Glomerular visceral epithelial cell (primary cell): Measurements from ENCODE around the gene NFIX.
"Not testable (repeated sequence)": the region's sequence is repeated elsewhere in the genome, so short reads cannot be mapped to it uniquely, and the experiment has no call there.

Experiments used
- DNase-seq: peaks from one replicate; pipeline ENCODE4 v3.0.0-alpha.2; 2016; ENCODE audit errors: extremely low spot score

Gene NFIX

DNA sequence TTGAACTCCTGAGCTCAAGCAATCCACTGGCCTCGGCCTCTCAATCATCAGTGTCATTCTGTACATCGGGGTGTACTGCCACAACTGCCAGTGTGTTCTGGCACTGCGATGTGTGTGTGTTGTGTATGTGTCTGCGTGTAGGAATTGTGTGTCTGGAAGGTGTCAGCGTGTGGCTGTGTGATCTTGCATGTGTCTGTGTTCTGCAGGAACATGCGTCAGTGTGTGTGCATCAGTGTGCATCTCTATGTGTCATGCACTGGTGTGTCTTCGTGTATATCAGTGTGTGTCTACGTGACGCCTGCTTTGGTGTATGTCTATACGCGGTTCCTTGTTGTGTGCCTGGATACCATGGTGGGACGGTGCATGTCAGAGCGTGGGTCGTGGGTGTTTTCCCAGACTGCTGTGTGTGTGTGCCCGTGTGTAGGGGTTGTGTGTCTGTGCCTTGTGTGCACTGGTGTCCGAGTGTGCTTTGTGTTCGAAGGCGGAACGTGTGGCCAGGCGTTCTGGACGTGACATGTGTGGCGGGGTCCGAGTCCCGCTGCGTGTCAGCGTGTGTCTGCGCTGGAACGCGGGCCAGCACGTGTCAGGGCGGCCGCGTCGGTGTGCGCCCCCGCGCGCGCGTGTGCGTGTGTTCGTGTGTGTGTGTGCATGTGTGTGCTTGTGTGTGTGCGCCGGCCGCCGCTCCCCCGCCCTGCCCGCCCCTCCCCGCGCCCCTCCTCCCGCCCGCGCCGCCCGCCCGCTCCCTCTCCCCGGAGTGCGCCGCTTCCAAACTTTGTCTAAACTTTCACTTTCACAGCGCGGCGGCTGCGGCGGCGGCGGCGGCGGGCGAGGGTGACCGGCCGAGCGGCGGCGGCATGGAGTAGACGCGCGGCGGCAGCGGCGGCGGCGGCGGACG lies at the start of gene NFIX:
Gene NFIX, plus strand, starts transcription at position 775 of the 895 bp plus-strand sequence. CDS start 363 bp downstream, outside the sequence.
- DNase-seq: peak; percentile 66

DNA sequence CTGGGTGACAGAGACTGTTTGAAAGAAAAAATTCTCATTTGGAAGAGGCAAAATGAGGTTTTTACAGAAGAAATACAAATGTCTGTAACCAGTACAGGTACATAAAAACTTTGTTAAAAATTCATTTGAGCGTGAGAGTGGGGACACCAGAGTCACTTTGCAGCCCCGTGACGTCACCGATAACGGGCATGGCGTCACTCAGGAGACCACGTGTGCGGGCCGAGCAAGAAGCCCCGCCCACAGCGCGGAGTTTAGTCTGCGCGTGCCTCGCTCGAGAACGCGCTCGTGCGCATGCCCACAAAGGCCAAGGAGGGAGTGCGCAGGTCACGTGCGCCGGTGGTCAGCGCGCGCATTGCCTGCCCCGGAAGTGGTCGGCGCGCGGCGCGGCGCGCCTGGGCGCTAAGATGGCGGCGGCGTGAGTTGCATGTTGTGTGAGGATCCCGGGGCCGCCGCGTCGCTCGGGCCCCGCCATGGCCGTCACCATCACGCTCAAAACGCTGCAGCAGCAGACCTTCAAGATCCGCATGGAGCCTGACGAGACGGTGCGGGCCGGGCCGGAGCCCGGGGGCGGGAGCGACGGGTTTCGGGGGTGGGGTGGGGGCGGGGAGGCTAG lies 49.7 kb upstream of the NFIX start, which contains the start of gene RAD23A:
Gene RAD23A, plus strand, starts transcription at position 384 of the 613 bp plus-strand sequence. Its CDS starts 87 bp downstream, at position 471.
- peak; percentile 99 for DNase-seq

DNA sequence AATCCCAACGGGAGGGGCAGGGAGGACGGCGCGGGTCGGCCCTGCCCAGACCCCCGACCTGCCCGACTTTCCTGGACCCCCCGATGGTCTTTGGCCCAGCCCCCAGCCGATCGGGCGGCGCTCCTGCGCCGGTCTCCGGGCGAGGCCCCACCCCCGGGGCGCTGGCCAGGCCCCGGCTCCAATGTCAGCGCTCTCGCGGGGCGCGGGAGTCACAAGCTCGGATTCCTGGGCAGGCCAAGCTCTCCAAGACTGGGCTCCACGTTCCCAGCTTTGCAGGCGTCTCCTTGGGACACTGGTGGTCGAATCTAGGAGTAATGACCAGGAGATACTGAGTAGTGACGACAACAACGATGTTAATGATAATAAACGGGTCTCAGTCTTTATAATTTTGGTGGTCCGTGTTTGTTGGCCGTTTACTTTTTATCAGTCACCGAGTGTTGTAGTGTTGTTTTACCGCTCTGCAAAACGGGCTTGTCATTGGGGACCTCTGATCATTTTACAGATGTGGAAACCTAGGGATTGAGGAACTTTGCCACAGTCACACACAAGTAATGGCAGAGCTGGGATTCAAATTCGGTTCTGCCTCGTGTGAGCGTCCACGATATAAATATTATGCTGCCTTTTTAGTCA lies 49.1 kb upstream of the NFIX start:
- DNase-seq: peak; percentile 78

DNA sequence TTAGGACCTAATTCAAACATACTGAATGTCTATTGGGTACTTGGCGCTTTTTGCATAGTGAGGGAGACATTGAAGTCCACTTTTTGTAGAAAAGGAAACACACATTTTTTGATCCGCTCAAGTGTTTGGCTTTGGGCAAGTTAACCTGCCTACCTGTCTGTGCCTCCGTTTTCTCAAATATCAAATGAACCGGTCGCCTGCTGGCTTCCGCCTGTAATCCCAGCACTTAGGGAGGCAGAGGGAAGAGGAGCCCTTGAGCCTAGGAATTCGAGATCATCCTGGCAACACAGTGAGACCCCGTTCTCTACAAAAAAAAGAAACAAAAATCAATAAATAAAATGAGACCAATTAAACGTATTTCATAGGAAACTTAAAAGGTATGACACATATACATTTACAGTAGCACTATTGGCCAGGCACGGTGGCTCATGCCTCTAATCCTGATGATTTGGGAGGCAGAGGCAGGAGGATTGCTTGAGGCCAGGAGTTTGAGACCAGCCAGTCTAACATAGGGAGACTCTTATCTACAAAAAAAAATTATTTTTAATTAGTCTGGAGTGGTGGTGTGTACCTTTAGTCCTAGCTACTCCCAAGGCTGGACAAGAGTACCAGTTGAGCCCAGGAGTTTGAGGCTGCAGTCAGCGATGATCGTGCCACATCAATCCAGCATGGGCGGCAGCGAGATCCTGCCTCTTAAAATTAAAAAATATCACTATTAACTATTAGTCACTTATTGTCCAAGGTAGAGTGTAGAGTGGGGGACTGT lies 48.4 kb upstream of the NFIX start:
- DNase-seq: no peak

DNA sequence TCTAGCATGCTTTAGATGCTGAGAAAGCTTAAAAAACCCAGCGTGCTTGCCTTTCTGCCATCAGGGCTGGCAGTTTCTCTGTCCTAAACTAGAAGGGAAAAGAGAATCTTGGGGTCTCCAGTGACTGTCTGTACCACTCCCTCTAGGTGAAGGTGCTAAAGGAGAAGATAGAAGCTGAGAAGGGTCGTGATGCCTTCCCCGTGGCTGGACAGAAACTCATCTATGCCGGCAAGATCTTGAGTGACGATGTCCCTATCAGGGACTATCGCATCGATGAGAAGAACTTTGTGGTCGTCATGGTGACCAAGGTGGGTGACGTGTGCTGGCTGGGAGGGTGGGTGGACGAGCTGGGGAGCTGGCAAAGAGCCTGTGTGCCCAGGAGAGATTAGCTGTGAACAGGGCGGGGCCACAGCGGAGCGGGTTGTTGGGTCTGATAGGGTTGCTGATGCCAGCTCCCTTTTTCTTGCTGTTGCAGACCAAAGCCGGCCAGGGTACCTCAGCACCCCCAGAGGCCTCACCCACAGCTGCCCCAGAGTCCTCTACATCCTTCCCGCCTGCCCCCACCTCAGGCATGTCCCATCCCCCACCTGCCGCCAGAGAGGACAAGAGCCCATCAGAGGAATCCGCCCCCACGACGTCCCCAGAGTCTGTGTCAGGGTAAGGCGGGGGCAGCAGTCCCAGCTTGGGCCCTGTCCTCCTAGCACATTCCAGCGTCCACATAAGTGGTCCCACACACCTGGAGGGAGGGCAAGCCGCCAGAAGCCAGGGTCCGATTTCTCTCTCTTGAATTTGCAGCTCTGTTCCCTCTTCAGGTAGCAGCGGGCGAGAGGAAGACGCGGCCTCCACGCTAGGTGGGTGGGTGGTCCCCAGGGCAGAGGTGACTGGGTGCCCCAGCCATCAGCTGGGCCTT lies 47.3 kb upstream of the NFIX start:
- no peak for DNase-seq

DNA sequence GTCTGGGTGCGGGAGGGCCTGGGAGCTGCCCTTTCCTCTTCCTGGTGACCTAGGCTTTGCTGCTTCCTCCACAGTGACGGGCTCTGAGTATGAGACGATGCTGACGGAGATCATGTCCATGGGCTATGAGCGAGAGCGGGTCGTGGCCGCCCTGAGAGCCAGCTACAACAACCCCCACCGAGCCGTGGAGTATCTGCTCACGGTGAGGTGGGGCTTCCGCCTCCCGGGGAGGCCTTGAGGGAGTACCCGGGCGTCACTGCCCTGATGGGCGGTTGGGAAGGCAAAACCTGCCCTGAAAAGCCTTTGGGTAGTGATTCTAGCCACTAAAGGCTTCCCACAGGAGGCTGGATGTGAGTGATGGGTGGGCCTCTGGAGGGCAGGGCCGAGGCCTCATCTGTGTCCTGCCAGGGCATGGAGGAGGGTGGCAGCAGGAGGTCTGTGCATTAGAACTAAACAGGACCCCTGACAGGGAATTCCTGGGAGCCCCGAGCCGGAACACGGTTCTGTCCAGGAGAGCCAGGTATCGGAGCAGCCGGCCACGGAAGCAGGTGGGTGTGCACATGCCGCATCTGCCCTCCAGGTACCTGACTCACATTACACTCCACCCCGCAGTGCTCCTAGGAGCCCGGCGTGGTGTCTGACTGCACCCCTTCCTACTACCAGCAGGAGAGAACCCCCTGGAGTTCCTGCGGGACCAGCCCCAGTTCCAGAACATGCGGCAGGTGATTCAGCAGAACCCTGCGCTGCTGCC lies 46.5 kb upstream of the NFIX start:
- DNase-seq: no peak

DNA sequence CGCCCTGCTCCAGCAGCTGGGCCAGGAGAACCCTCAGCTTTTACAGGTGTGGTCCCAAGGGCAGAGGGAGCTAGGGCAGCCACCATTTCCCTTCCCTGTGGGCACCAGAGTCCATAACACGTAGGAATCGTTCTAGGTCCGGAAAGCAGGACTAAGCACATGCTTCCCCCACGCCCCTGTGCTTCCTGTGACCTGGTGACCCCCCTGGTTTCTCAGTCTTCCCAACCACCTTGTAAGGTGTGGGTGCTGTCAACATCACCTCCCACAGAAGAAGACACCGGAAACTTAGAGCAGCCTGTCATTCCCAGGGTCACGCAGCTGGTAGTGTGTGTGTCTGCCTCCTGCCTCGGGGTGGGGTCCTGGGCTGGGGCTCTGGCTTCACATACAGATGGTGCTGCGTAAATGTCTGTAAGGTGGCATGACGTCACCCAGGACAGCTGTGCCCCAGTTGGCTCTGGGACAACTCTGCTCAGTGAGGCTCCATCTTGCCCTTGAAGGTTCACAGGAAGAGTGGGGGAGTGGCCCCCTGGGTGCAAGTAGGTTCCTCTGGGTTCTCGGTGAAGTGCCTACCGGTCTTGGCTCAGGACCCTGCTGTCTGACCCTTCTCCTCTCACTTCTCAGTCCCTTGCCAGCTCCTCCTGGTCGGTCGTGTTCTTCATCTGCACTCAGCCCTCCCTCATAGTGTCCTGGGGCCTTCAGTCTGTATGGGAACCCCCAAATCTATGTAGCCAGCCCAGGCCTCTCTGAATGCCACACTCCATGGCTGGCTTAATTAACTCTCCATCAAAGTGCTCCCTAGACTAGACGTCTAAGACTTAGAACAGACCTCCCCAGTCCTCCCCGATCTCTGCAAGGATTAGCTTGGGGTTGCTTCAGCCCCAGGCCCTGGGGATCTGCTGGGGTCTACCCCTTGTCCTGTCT lies 45.7 kb upstream of the NFIX start:
- no peak for DNase-seq

DNA sequence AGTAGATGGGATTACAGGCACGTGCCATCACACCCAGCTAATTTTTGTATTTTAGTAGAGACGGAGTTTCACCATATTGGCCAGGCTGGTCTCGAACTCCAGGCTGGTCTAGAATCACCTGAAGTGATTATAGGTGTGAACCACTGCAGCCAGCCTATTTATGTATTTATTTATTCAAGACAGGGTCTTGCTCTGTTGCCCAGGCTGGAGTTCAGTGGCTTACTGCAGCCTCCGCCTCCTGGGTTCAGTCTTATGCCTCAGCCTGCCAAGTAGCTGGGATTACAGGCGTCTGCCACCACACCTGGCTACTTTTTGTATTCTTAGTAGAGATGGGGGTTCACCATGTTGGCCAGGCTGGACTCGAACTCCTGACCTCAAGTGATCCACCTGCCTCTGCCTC lies 43.2 kb upstream of the NFIX start:
- not testable (repeated sequence) for DNase-seq

DNA sequence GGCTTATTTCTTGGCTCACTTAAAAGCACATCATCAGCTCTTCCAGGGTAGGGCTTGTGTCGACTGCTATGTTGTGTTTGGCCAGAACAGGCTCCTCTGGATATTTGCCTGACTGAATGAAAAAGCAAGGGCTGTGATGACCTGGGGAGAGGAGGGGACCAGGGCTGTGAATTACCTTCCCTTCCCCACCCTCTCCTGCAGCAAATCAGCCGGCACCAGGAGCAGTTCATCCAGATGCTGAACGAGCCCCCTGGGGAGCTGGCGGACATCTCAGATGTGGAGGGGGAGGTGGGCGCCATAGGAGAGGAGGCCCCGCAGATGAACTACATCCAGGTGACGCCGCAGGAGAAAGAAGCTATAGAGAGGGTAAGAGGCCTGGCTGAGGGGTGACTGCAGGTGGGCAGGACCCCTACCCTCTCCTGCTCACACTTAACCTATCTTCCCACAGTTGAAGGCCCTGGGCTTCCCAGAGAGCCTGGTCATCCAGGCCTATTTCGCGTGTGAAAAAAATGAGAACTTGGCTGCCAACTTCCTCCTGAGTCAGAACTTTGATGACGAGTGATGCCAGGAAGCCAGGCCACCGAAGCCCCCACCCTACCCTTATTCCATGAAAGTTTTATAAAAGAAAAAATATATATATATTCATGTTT lies 42.7 kb upstream of the NFIX start:
- DNase-seq: peak; percentile 71

DNA sequence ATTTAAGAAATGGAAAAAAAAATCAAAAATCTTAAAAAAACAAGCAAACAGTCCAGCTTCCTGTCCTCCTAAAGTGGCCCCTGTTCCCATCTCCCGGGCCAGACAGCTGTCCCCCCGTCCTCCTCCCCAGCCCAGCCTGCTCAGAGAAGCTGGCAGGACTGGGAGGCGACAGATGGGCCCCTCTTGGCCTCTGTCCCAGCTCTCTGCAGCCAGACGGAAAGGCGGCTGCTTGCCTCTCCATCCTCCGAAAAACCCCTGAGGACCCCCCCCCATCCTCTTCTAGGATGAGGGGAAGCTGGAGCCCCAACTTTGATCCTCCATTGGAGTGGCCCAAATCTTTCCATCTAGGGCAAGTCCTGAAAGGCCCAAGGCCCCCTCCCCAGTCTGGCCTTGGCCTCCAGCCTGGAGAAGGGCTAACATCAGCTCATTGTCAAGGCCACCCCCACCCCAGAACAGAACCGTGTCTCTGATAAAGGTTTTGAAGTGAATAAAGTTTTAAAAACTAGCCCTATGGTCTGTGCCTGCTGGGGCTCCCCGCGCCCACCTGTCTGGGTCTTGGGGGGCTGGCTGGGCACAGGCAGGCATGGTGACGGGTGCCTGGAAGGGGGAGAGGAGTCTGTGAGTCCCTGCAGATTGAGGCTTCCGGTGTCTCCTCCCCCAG lies 42.0 kb upstream of the NFIX start:
- DNase-seq: no peak

DNA sequence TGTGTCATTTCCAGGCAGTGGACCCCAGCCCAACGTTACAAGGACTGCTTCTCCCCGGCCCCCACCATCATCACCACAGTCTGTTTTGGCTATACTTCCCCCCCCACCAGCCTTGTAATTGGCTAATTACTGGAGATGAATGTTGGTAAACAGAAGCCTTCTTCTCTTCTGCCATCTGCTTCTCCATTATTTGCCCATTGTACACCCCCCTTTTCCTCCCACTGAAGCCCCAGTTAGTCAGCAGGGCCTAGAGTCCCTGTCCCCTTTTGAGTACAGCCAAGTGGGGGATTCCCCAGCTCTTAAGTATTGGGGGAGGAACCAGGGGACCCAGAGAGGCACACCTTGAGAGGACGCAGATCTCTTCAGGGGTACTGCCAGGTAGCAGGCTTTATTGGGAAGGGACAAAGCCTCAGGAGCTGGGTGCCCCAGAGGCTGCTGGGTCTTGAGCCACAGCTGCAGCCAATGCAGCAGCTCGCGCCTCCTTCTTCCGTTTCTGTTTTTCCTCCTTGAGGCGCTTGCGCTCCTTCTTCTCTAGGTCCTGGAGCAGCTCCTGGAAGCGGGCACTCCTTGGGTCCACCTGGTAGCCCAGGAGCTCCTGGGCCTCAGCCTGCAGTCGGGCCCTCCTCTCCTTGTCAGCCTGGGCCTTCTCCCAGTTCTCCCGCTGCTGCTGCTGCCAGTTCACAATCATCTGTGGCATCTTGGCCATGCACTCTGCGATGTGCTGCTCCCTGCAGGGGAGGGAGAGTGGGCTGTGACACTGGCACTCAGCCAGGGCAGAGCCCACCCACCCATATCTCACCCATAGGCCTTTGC lies 41.3 kb upstream of the NFIX start:
- DNase-seq: no peak

DNA sequence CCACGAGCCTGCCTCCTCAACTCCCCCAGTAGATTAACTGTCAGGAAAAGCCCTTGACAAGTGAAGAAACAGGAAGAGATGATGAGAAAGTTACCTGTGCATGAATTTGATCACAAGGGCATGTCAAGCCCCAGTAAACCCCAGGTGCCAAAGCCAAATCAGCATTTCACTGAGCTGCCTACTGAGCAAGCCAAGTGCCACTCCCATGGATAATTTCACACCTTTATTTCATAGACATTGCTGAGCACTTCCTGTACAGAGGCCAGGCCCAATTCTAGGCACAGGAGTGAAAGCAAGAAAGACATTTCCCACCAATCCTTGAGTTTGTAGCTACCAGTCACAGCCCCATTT lies 40.7 kb upstream of the NFIX start:
- DNase-seq: no peak

DNA sequence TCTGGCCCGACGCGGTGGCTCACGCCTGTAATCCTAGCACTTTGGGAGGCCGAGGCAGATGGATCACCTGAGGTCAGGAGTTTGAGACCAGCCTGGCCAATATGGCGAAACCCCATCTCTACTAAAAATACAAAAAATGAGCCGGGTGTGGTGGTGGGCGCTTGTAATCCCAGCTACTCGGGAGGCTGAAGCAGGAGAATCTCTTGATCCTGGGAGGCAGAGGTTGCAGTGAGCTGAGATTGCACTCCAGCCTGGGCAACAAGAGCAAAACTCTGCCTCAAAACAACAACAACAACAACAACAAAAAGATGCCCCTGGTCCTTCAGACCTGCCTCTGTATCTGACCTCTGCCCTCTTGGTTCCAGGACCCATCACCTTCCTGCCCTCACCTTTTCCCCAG lies 39.7 kb upstream of the NFIX start:
- not testable (repeated sequence) for DNase-seq

DNA sequence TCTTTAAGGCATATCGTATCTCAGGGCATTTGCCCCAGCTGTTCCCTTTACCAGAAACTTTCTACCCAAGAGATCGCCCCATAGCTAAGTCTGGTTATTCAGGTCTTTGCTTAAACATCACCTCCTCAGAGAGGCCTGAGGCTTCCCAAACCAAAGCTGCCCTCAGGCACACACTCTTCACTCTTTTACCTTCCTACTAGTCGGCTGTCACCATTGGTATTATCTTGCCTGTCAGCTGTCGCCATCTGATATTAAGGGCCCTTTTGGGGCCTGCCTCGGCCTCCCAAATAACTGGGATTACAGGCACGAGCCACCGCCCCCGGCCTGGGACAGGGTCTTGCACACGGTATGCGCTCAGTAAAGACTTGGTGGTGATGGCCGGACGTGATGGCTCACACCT lies 39.3 kb upstream of the NFIX start:
- no peak for DNase-seq

DNA sequence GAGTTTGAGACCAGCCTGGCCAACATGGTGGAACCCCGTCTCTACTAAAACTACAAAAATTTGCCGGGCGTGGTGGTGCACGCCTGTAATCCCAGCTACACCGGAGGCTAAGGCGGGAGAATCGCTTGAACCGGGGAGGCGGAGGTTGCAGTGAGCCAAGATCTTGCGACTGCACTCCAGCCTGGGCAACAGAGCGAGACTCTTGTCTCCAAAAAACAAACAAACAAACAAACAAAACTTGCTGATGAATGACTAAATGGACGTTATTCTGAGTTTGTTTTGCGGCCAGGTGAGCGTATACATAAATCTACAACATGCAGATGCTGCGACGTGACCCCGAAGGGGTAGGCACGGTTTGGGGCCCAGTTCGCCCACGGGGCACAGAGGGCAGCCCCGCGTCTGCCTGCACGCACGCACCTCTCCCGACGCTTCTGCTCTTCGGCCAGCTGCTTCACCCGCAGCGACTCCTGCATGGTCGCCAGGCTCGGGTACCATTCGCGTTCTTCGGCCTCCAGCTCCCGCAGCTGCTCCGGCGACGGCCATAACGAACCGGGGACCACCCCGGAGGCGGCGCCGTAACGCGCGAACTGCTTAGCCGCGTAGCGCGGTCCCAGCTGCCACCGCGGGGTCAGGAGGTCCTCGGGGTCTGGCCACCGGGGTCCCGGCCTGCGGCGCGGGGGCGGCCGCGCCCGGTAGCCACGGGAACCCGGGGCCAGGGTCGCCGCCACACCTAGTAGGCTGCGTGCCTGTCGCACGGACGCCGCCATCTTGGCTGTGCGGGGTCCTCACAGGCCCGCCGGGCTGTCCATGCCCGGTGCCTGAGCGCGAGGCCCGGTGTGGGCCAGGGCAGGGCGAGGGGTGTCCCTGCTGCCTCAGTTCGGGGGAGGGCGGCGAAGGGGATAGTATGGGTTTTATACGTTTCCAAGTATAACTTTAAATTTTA lies 38.6 kb upstream of the NFIX start, which contains the start of gene GADD45GIP1:
Gene GADD45GIP1, minus strand, starts transcription at position 778 of the 943 bp plus-strand sequence. Its CDS starts 11 bp downstream, at position 767.
- DNase-seq: peak; percentile 81
